ENCODE results near the gene PIK3R6. TPM values are rescaled to one million over a fixed set of nuclear protein-coding genes. Genes with fewer than 3 reads are reported as not detected.

The PIK3R6 gene
- total RNA-seq, 1 donor from 2014 or later, result 10.1 TPM

GRCh38 chr17:8781776-8782175 is 85.7 kb downstream of the PIK3R6 start:
- Mint-ChIP-seq H3K27ac (no peak overlapping the region), H3K36me3 (ENCODE audit: low read depth) (no peaks in the 10 kb centered on the region), H3K4me1 (ENCODE audit: low read depth) (no peaks in the 10 kb centered on the region), H3K27me3 (ENCODE audit: low read depth) (peaks cover 26% of the 10 kb centered on the region), H3K4me3 (ENCODE audit: low read depth) (no peak overlapping the region), H3K9me3 (no peaks in the 10 kb centered on the region)
- no peak for DNase-seq (ENCODE audit: low spot score)
- intact Hi-C loops (cut with micrococcal nuclease), result no loop called here

- H3K36me3 Mint-ChIP-seq (ENCODE audit: low read depth), result no peaks in the 10 kb centered on the region
- H3K27ac Mint-ChIP-seq, result no peak overlapping the region
- DNase-seq (ENCODE audit: low spot score), result no peak
- peaks cover 6% of the 10 kb centered on the region for H3K9me3 Mint-ChIP-seq
- intact Hi-C loops (cut with micrococcal nuclease), result no loop called here
- no peak overlapping the region for H3K4me3 Mint-ChIP-seq (ENCODE audit: low read depth)
- peaks cover 41% of the 10 kb centered on the region for H3K27me3 Mint-ChIP-seq (ENCODE audit: low read depth)
- H3K4me1 Mint-ChIP-seq (ENCODE audit: low read depth), result no peaks in the 10 kb centered on the region
These were observed 90.6 kb downstream of the PIK3R6 start for GRCh38 chr17:8776881-8777280.

- Mint-ChIP-seq H3K9me3 (peaks cover 6% of the 10 kb centered on the region), H3K27me3 (ENCODE audit: low read depth) (peaks cover 39% of the 10 kb centered on the region), H3K4me1 (ENCODE audit: low read depth) (no peaks in the 10 kb centered on the region), H3K27ac (no peak overlapping the region), H3K4me3 (ENCODE audit: low read depth) (no peak overlapping the region), H3K36me3 (ENCODE audit: low read depth) (no peaks in the 10 kb centered on the region)
- no peak for DNase-seq (ENCODE audit: low spot score)
- intact Hi-C loops (cut with micrococcal nuclease), result no loop called here
These were observed 91.2 kb downstream of the PIK3R6 start for GRCh38 chr17:8776248-8776647.

GRCh38 chr17:8766731-8767130 is 100.7 kb downstream of the PIK3R6 start:
- H3K4me3 Mint-ChIP-seq (ENCODE audit: low read depth), result no peak overlapping the region
- H3K27me3 Mint-ChIP-seq (ENCODE audit: low read depth), result peaks cover 16% of the 10 kb centered on the region
- no peak for DNase-seq (ENCODE audit: low spot score)
- H3K9me3 Mint-ChIP-seq, result no peaks in the 10 kb centered on the region
- intact Hi-C loops (cut with micrococcal nuclease), result no loop called here
- H3K36me3 Mint-ChIP-seq (ENCODE audit: low read depth), result no peaks in the 10 kb centered on the region
- no peaks in the 10 kb centered on the region for H3K4me1 Mint-ChIP-seq (ENCODE audit: low read depth)
- no peak overlapping the region for H3K27ac Mint-ChIP-seq

GRCh38 chr17:8762012-8762411 is 105.5 kb downstream of the PIK3R6 start:
- H3K36me3 Mint-ChIP-seq (ENCODE audit: low read depth), result no peaks in the 10 kb centered on the region
- H3K27me3 Mint-ChIP-seq (ENCODE audit: low read depth), result peaks cover 22% of the 10 kb centered on the region
- intact Hi-C loops (cut with micrococcal nuclease), result no loop called here
- no peaks in the 10 kb centered on the region for H3K9me3 Mint-ChIP-seq
- no peak overlapping the region for H3K4me3 Mint-ChIP-seq (ENCODE audit: low read depth)
- no peaks in the 10 kb centered on the region for H3K4me1 Mint-ChIP-seq (ENCODE audit: low read depth)
- no peak overlapping the region for H3K27ac Mint-ChIP-seq
- no peak for DNase-seq (ENCODE audit: low spot score)

GRCh38 chr17:8758137-8758596 is 109.3 kb downstream of the PIK3R6 start, which contains the start of gene SPDYE4:
Gene SPDYE4 (minus strand): TSS chr17:8758546. CDS start chr17:8758382, 164 bp downstream.
- Mint-ChIP-seq H3K27me3 (ENCODE audit: low read depth) (peaks cover 27% of the 10 kb centered on the region), H3K36me3 (ENCODE audit: low read depth) (no peaks in the 10 kb centered on the region), H3K9me3 (no peaks in the 10 kb centered on the region), H3K27ac (no peak within 1 kb of the TSS), H3K4me3 (ENCODE audit: low read depth) (no peak within 1 kb of the TSS), H3K4me1 (ENCODE audit: low read depth) (no peaks in the 10 kb centered on the region)
- DNase-seq (ENCODE audit: low spot score), result no peak
- intact Hi-C loops (cut with micrococcal nuclease), result no loop called here

GRCh38 chr17:8757189-8757588 is 110.3 kb downstream of the PIK3R6 start:
- Mint-ChIP-seq H3K4me1 (ENCODE audit: low read depth) (no peaks in the 10 kb centered on the region), H3K36me3 (ENCODE audit: low read depth) (no peaks in the 10 kb centered on the region), H3K9me3 (no peaks in the 10 kb centered on the region), H3K27ac (no peak overlapping the region), H3K4me3 (ENCODE audit: low read depth) (no peak overlapping the region), H3K27me3 (ENCODE audit: low read depth) (peaks cover 20% of the 10 kb centered on the region)
- intact Hi-C loops (cut with micrococcal nuclease), result no loop called here
- no peak for DNase-seq (ENCODE audit: low spot score)

GRCh38 chr17:8755590-8756255 is 111.8 kb downstream of the PIK3R6 start:
- H3K4me1 Mint-ChIP-seq (ENCODE audit: low read depth), result no peaks in the 10 kb centered on the region
- H3K27me3 Mint-ChIP-seq (ENCODE audit: low read depth), result peaks cover 11% of the 10 kb centered on the region
- H3K36me3 Mint-ChIP-seq (ENCODE audit: low read depth), result no peaks in the 10 kb centered on the region
- no peaks in the 10 kb centered on the region for H3K9me3 Mint-ChIP-seq
- no peak overlapping the region for H3K27ac Mint-ChIP-seq
- H3K4me3 Mint-ChIP-seq (ENCODE audit: low read depth), result no peak overlapping the region
- intact Hi-C loops (cut with micrococcal nuclease), result no loop called here
- no peak for DNase-seq (ENCODE audit: low spot score)

- no peak for DNase-seq (ENCODE audit: low spot score)
- no peak overlapping the region for H3K4me3 Mint-ChIP-seq (ENCODE audit: low read depth)
- no peaks in the 10 kb centered on the region for H3K36me3 Mint-ChIP-seq (ENCODE audit: low read depth)
- no peaks in the 10 kb centered on the region for H3K4me1 Mint-ChIP-seq (ENCODE audit: low read depth)
- no peaks in the 10 kb centered on the region for H3K9me3 Mint-ChIP-seq
- no peak overlapping the region for H3K27ac Mint-ChIP-seq
- intact Hi-C loops (cut with micrococcal nuclease), result no loop called here
- peaks cover 5% of the 10 kb centered on the region for H3K27me3 Mint-ChIP-seq (ENCODE audit: low read depth)
These were observed 112.6 kb downstream of the PIK3R6 start for GRCh38 chr17:8754890-8755289.

GRCh38 chr17:8753976-8754440 is 113.5 kb downstream of the PIK3R6 start:
- intact Hi-C loops (cut with micrococcal nuclease), result no loop called here
- H3K27ac Mint-ChIP-seq, result no peak overlapping the region
- no peaks in the 10 kb centered on the region for H3K9me3 Mint-ChIP-seq
- H3K4me1 Mint-ChIP-seq (ENCODE audit: low read depth), result no peaks in the 10 kb centered on the region
- DNase-seq (ENCODE audit: low spot score), result no peak
- H3K36me3 Mint-ChIP-seq (ENCODE audit: low read depth), result no peaks in the 10 kb centered on the region
- peaks cover 8% of the 10 kb centered on the region for H3K27me3 Mint-ChIP-seq (ENCODE audit: low read depth)
- H3K4me3 Mint-ChIP-seq (ENCODE audit: low read depth), result no peak overlapping the region

- DNase-seq (ENCODE audit: low spot score), result no peak
- H3K4me1 Mint-ChIP-seq (ENCODE audit: low read depth), result no peaks in the 10 kb centered on the region
- intact Hi-C loops (cut with micrococcal nuclease), result no loop called here
These were observed 114.1 kb downstream of the PIK3R6 start for GRCh38 chr17:8753136-8753975.

More at GRCh38 chr17:8753136-8753975, 114.1 kb downstream of the PIK3R6 start:
- peaks cover 10% of the 10 kb centered on the region for H3K27me3 Mint-ChIP-seq (ENCODE audit: low read depth)
- no peaks in the 10 kb centered on the region for H3K9me3 Mint-ChIP-seq
- H3K4me3 Mint-ChIP-seq (ENCODE audit: low read depth), result no peak overlapping the region
- H3K27ac Mint-ChIP-seq, result no peak overlapping the region
- no peaks in the 10 kb centered on the region for H3K36me3 Mint-ChIP-seq (ENCODE audit: low read depth)

Data from activated T-helper 2 cell treated with anti-CD3 and anti-CD28 coated beads, Interferon-gamma antibody, Interleukin-2, Interleukin-4, amounts not matched to agents 10 μg/mL and 5 μg/mL and 100 μg/mL, durations not matched to agents 14 hours and 24 hours and 36 hours (primary cell).